Testis (tissue), 3 donors: Measurements from ENCODE around the gene TIMM10. TPM values are rescaled to one million over a fixed set of nuclear protein-coding genes. Genes with fewer than 3 reads are reported as not detected.

Experiments used
- DNase-seq: peaks from one replicate; pipeline ENCODE4 v3.0.0-alpha.2; 2019
- H3K27ac ChIP-seq, 2 donors: fragments of 200-600 bp; sonication (generic); one replicate each; pipeline ENCODE4 v1.5.1; 2019
- H3K27me3 ChIP-seq: fragments of 200-600 bp; sonication (generic); one replicate; pipeline ENCODE4 v1.5.1; 2019
- H3K36me3 ChIP-seq: fragments of 200-600 bp; sonication (generic); one replicate; pipeline ENCODE4 v1.5.1; 2017; ENCODE audit warnings: low read depth; ENCODE audit errors: missing control alignments
- H3K4me1 ChIP-seq: fragments of 200-600 bp; sonication (generic); one replicate; pipeline ENCODE4 v1.5.1; 2019
- H3K4me3 ChIP-seq, 2 donors: fragments of 200-600 bp; sonication (generic); one replicate each; pipeline ENCODE4 v1.5.1; 2017 to 2019
- H3K9me3 ChIP-seq: fragments of 200-600 bp; sonication (generic); one replicate; pipeline ENCODE4 v1.5.1; 2017
- CTCF ChIP-seq, 3 experiments: fragments of 450-650 bp in 2 of 3; fragments of 200-600 bp in 1 of 3; sonication (generic) in 1 of 3; IDR thresholded peaks; one replicate each; pipeline ENCODE4 v1.5.1; 2016 to 2019; ENCODE audit warnings: antibody characterized with exemption in 3 of 3, mild to moderate bottlenecking in 2 of 3, moderate library complexity in 1 of 3
- POLR2A ChIP-seq: fragments of 450-650 bp; IDR thresholded peaks from one replicate; pipeline ENCODE4 v1.6.1; 2017; ENCODE audit warnings: antibody characterized with exemption, mild to moderate bottlenecking, moderate library complexity
- whole genome bisulfite sequencing, 2 donors: methylation state at CpG; one replicate each; pipeline ENCODE4 v1.1.5; 2018; 5-methylcytosine and 5-hydroxymethylcytosine counted together
- intact Hi-C: fragments of 100-400 bp; cut with DNase I; formaldehyde crosslinking; loops from one replicate; pipeline ENCODE4 v1.15.1; 2023; ENCODE audit warnings: low total_unique reads
- polyA plus RNA-seq: library from polyadenylated mRNA; stranded (reverse); fragments of 350-450 nt; fragmentation: Illumina TruSeq; extraction: RNeasy Lipid Tissue Mini Kit (QIAGEN cat#74804); gene quantifications from one replicate; pipeline ENCODE4 v1.2.3, GENCODE V29; 2014; ENCODE audit warnings: low read depth, low replicate concordance; ENCODE audit not compliant: insufficient read depth
- total RNA-seq, 2 donors: library from RNA; depleted of rRNA; stranded (reverse); fragments of >200 nt; gene quantifications; one replicate each; pipeline ENCODE4 v1.2.3, GENCODE V29; 2016

The TIMM10 gene
- total and polyA plus RNA-seq, 3 donors from 2014 or later: 27.7 to 56.9 (median 49.1) TPM

GRCh38 chr11:57513911-57514537, 16.5 kb downstream of the TIMM10 start:
- H3K9me3 ChIP-seq: no peaks in the 10 kb centered on the region
- peak overlapping the region; percentile 63 to 89 for H3K4me3 ChIP-seq
- TF ChIP-seq CTCF (IDR thresholded peaks at IDR 0.05) (no peak), POLR2A (no peak)
- H3K36me3 ChIP-seq: no peaks in the 10 kb centered on the region
- H3K27me3 ChIP-seq: no peaks in the 10 kb centered on the region
- H3K4me1 ChIP-seq: peaks cover 6% of the 10 kb centered on the region
- intact Hi-C loops: no loop called here
- peak; percentile 59 for DNase-seq
- H3K27ac ChIP-seq: peak overlapping the region in 1 of 2 donors; percentile 65
- WGBS, 2 donors: 5% methylated on average over 7 to 35 of the region's 35 CpGs

- 20 to 36% methylated on average over 1 of the region's 1 CpG for WGBS, 2 donors
- Histone ChIP-seq H3K4me1 (peaks cover 6% of the 10 kb centered on the region), H3K36me3 (no peaks in the 10 kb centered on the region), H3K9me3 (no peaks in the 10 kb centered on the region), H3K4me3 (no peak overlapping the region), H3K27ac (no peak overlapping the region), H3K27me3 (no peaks in the 10 kb centered on the region)
- intact Hi-C loops: no loop called here
- TF ChIP-seq POLR2A: no peak
- no peak for DNase-seq
Observed at GRCh38 chr11:57513452-57513795, 17.1 kb downstream of the TIMM10 start.

DNA sequence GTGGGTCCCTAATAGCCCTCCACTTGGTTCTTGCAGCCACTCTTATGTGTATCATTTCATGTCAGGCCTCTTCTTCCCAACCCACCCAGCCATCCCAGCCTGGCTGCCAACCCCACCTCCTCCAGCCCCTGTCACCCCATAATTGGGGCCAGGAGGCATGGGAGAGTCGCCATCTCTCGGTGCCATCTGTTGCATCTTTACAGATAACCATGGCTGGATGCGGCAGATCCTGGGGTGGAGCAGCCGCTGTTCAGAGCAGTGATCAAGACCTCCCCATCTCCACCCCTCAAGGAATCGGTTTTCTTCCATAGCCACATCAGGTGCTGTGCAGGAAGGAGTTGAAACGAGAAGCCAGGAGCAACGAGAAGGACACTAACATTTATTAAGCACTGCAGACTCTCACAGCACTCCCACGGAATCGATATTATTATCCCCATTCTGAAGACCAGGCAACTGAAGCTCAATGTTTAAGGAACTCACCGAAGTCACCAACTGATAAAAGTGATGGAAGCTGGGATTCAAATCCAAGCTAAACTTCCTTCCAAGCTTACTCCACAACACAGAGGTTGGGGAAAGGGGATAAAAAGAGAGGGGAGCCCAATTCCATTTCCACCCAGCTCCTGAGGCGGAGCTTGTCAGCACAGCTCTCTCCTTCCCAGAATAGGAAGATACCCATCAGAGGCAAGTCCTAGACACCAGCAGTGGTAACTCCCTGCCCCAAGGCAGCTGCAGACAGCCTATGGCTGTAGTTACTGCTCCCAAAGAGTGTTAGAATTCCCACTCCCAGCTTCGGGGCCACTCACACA, 17.7 kb downstream of the TIMM10 start:
- 84 to 86% methylated on average over 12 of the region's 12 CpGs for WGBS, 2 donors
- intact Hi-C loops: no loop called here
- H3K9me3 ChIP-seq: no peaks in the 10 kb centered on the region
- no peak overlapping the region for H3K27ac ChIP-seq
- DNase-seq: no peak
- no peaks in the 10 kb centered on the region for H3K36me3 ChIP-seq
- peaks cover 6% of the 10 kb centered on the region for H3K4me1 ChIP-seq
- no peak overlapping the region for H3K4me3 ChIP-seq
- TF ChIP-seq CTCF (IDR thresholded peaks at IDR 0.05): no peak
- no peak for TF ChIP-seq POLR2A
- no peaks in the 10 kb centered on the region for H3K27me3 ChIP-seq

DNA sequence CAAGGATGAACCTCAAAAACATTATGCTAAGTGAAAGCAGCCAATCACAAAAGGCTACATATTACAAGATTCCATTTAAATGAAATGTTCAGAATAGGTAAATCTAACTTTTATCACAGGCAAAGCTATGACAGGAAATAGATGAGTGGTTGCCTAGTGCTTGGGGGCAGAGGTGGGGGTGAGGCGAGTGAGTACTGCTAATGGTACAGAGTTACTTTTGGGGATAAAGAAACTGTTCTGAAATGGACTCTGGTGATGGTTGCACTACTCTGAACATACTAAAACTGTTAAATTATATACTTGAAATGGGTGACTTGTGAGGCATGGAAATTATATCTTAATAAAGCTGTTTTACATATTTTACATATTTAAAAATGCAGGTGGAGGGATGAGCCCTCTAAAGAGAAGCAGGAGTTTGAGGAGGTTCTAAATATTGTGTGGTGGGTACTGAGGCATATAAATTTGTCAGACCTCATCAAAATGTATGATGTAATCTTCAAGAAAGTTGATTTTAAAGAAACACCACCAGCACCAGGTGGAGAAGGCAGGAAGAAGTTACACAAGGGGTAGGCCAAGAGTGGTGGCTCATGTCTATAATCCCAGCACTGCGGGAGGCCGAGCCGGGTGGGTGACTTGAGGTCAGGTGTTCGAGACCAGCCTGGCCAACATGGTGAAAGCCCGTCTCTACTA, 18.7 kb downstream of the TIMM10 start:
- no peak for DNase-seq
- WGBS, 2 donors: 95 to 96% methylated on average over 6 of the region's 6 CpGs
- no peak for TF ChIP-seq POLR2A
- TF ChIP-seq CTCF (IDR thresholded peaks at IDR 0.05): no peak
- H3K4me3 ChIP-seq: no peak overlapping the region
- intact Hi-C loops: no loop called here
- no peaks in the 10 kb centered on the region for H3K36me3 ChIP-seq
- peaks cover 6% of the 10 kb centered on the region for H3K4me1 ChIP-seq
- H3K27ac ChIP-seq: no peak overlapping the region
- H3K27me3 ChIP-seq: no peaks in the 10 kb centered on the region
- H3K9me3 ChIP-seq: no peaks in the 10 kb centered on the region

DNA sequence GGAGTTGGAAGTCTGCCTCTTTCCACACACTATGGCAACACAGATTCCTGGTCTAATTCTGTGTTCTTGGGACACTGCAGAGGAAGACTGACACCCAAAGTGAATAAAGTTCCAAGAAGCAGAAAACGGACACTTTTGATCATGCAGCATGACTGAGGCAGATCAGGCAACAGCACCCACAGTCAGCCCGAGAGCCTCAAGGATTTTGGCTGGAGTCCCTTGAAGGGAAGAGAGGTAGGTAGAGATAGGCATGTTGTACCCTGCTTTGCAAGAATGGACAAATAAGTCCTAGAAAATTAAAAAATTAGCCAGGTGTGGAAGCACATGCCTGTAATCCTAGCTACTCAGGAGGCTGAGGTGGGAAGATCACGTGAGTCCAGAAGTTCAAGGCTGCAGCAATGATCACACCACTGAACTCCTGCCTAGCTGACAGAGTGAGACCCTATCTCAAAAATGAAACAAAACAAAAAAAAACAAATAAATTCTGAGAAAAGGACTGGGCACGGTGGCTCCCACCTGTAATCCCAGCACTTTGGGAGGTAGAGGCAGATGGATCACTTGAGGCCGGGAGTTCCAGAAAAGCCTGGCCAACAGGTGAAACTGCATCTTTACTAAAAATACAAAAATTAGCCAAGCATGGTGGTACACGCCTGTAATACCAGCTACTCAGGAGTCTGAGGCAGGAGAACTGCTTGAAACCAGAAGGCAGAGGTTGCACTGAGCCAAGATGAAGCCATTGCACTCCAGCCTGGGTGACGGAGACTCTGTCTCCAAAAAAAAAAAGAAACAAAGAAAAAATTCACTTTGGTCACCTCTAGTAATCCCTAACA, 22.0 kb downstream of the TIMM10 start:
- H3K9me3 ChIP-seq: no peaks in the 10 kb centered on the region
- 85 to 93% methylated on average over 7 of the region's 7 CpGs for WGBS, 2 donors
- TF ChIP-seq CTCF (IDR thresholded peaks at IDR 0.05) (no peak), POLR2A (no peak)
- H3K36me3 ChIP-seq: no peaks in the 10 kb centered on the region
- no peaks in the 10 kb centered on the region for H3K27me3 ChIP-seq
- H3K27ac ChIP-seq: no peak overlapping the region
- H3K4me3 ChIP-seq: no peak overlapping the region
- no peaks in the 10 kb centered on the region for H3K4me1 ChIP-seq
- DNase-seq: no peak
- intact Hi-C loops: no loop called here
